SK-N-SH (cell line): Measurements from ENCODE around the gene NRARP. TPM values are rescaled to one million over a fixed set of nuclear protein-coding genes. Genes with fewer than 3 reads are reported as not detected.
"Not testable (repeated sequence)": the region's sequence is repeated elsewhere in the genome, so short reads cannot be mapped to it uniquely, and the experiment has no call there.

Source experiments
- CTCF ChIA-PET: fragments of 300-600, 350-600 bp; formaldehyde crosslinking; extraction: SDS; loops from one replicate; lab custom pipeline; 2021; lab: Yijun Ruan, JAX
- POLR2A ChIA-PET: fragments of 350-600 bp; sonication (Branson Sonifier 250); formaldehyde crosslinking; extraction: SDS; loops from one replicate; lab custom pipeline; 2020; ENCODE audit warnings: antibody characterized with exemption, inconsistent platforms; lab: Yijun Ruan, JAX
- DNase-seq: peaks from one replicate; pipeline ENCODE4 v3.0.0; 2012
- H2AFZ ChIP-seq: fragments of 200-600 bp; sonication (generic); 2 replicates; pipeline ENCODE4 v1.8.1; 2016; ENCODE audit warnings: antibody characterized with exemption, mild to moderate bottlenecking, low read depth
- H3F3A ChIP-seq: fragments of 200-600 bp; sonication (generic); replicated peaks from 2 replicates; pipeline ENCODE3; 2016; ENCODE audit warnings: antibody characterized with exemption, mild to moderate bottlenecking; ENCODE audit not compliant: insufficient read depth
- H3K27ac ChIP-seq, 2 experiments: fragments of 200-500 bp in 1 of 2; fragments of 200-600 bp in 1 of 2; sonication (Bioruptor generic) in 1 of 2; sonication (generic), shearing (Covaris generic) in 1 of 2; 2 replicates each; pipeline versions ENCODE4 v1.5.1 to v1.6.1; 2014 to 2016; ENCODE audit warnings: low read depth in 2 of 2, inconsistent platforms in 1 of 2, low read length in 1 of 2, mild to moderate bottlenecking in 1 of 2, mixed read lengths in 1 of 2
- H3K27me3 ChIP-seq: fragments of 200-600 bp; sonication (generic), shearing (Covaris generic); 2 replicates; pipeline ENCODE4 v1.6.1; 2016; ENCODE audit warnings: mixed run types; ENCODE audit not compliant: insufficient read depth
- H3K36me3 ChIP-seq, 2 experiments: fragments of 200-500 bp in 1 of 2; fragments of 200-600 bp in 1 of 2; sonication (Bioruptor generic) in 1 of 2; sonication (generic) in 1 of 2; replicated peaks in 1 of 2; 2 replicates each; pipeline versions ENCODE3 to v1.5.1; 2014 to 2016; ENCODE audit warnings: low read length in 1 of 2, mild to moderate bottlenecking in 1 of 2; ENCODE audit not compliant: insufficient read depth in 2 of 2, control insufficient read depth in 1 of 2
- H3K4me1 ChIP-seq, 2 experiments: fragments of 200-500 bp in 1 of 2; fragments of 200-600 bp in 1 of 2; sonication (Bioruptor generic) in 1 of 2; sonication (generic), shearing (Covaris generic) in 1 of 2; 2 replicates each; pipeline versions ENCODE4 v1.5.1 to v1.6.1; 2014 to 2016; ENCODE audit warnings: low read depth in 1 of 2, low read length in 1 of 2, mixed run types in 1 of 2; ENCODE audit not compliant: insufficient read depth in 2 of 2, control insufficient read depth in 1 of 2
- H3K4me2 ChIP-seq: fragments of 200-600 bp; sonication (generic), shearing (Covaris generic); 2 replicates; pipeline ENCODE4 v1.6.1; 2017; ENCODE audit warnings: mixed run types
- H3K4me3 ChIP-seq, 2 experiments: fragments of 200-500 bp in 1 of 2; fragments of 200-600 bp in 1 of 2; sonication (Bioruptor generic) in 1 of 2; sonication (generic), shearing (Covaris generic) in 1 of 2; 2 replicates each; pipeline versions ENCODE4 v1.5.1 to v1.8.1; 2014 to 2016; ENCODE audit warnings: low read depth in 2 of 2, inconsistent platforms in 1 of 2, low read length in 1 of 2, mild to moderate bottlenecking in 1 of 2, mixed read lengths in 1 of 2, moderate library complexity in 1 of 2
- H3K79me2 ChIP-seq: fragments of 200-600 bp; sonication (generic); 2 replicates; pipeline ENCODE4 v1.8.1; 2017; ENCODE audit warnings: mild to moderate bottlenecking; ENCODE audit not compliant: insufficient read depth
- H3K9ac ChIP-seq: fragments of 200-600 bp; sonication (generic); 2 replicates; pipeline ENCODE4 v1.6.1; 2017; ENCODE audit warnings: mixed run types
- H3K9me2 ChIP-seq: fragments of 200-600 bp; sonication (generic); 2 replicates; pipeline ENCODE4 v1.6.1; 2017; ENCODE audit warnings: mixed run types
- H3K9me3 ChIP-seq: fragments of 200-600 bp; sonication (generic); 2 replicates; pipeline ENCODE4 v1.6.1; 2017; ENCODE audit warnings: mixed run types, mild to moderate bottlenecking, moderate library complexity
- H4K20me1 ChIP-seq: fragments of 200-600 bp; sonication (generic); 2 replicates; pipeline ENCODE4 v1.6.1; 2017; ENCODE audit warnings: mild to moderate bottlenecking, mixed run types; ENCODE audit not compliant: insufficient read depth
- CHD2 ChIP-seq: fragments of 150-350 bp; IDR thresholded peaks from 2 replicates; pipeline ENCODE4 v1.6.1; 2018; ENCODE audit warnings: low read length; ENCODE audit not compliant: partially characterized antibody
- ELF1 ChIP-seq: IDR thresholded peaks from 2 replicates; pipeline ENCODE4 v1.4.0; 2012
- EZH2phosphoT487 ChIP-seq: fragments of 200-600 bp; sonication (generic); IDR thresholded peaks from 2 replicates; pipeline ENCODE4 v1.6.1; 2017; ENCODE audit warnings: low read depth, mixed run types, mild to moderate bottlenecking, antibody characterized with exemption, moderate library complexity, borderline replicate concordance
- FOXJ3 ChIP-seq: sonication (generic); formaldehyde crosslinking; IDR thresholded peaks from 2 replicates; pipeline ENCODE4 v1.5.1; 2020; ENCODE audit warnings: mild to moderate bottlenecking, missing genetic modification reagents
- GABPA ChIP-seq: IDR thresholded peaks from 2 replicates; pipeline ENCODE4 v1.4.0; 2012; ENCODE audit warnings: low read depth, mild to moderate bottlenecking
- GATA2 ChIP-seq: sonication (generic); formaldehyde crosslinking; IDR thresholded peaks from 2 replicates; pipeline ENCODE4 v1.5.0; 2020; ENCODE audit warnings: mild to moderate bottlenecking, missing genetic modification reagents
- MEF2A ChIP-seq: IDR thresholded peaks from 2 replicates; pipeline ENCODE4 v1.4.0; 2012; ENCODE audit warnings: low read depth, borderline replicate concordance
- MXI1 ChIP-seq: IDR thresholded peaks from 2 replicates; pipeline ENCODE4 v1.6.1; 2012; ENCODE audit warnings: mild to moderate bottlenecking, low read depth, low read length, improper control_type of control experiment
- NFIC ChIP-seq: IDR thresholded peaks from 2 replicates; pipeline ENCODE4 v1.4.0; 2012; ENCODE audit warnings: borderline replicate concordance
- POLR2AphosphoS5 ChIP-seq: IDR thresholded peaks from 2 replicates; pipeline ENCODE4 v1.6.1; 2012; ENCODE audit warnings: low read depth, low read length
- RCOR1 ChIP-seq: fragments of 150-350 bp; IDR thresholded peaks from 2 replicates; pipeline ENCODE4 v1.6.1; 2017; ENCODE audit warnings: antibody characterized with exemption, low read length
- RXRA ChIP-seq: IDR thresholded peaks from 2 replicates; pipeline ENCODE4 v1.4.0; 2012; ENCODE audit warnings: low read depth, mild to moderate bottlenecking, borderline replicate concordance
- TCF12 ChIP-seq: IDR thresholded peaks from 2 replicates; pipeline ENCODE4 v1.4.0; 2012
- TEAD4 ChIP-seq: IDR thresholded peaks from 2 replicates; pipeline ENCODE4 v1.4.0; 2012; ENCODE audit warnings: mild to moderate bottlenecking, borderline replicate concordance; ENCODE audit not compliant: insufficient read depth
- YY1 ChIP-seq: IDR thresholded peaks from 2 replicates; pipeline ENCODE4 v1.4.0; 2012; ENCODE audit warnings: low read depth, mild to moderate bottlenecking
- WGBS: methylation state at CpG from one replicate; pipeline ENCODE4 v1.1.6; 2017; ENCODE audit warnings: low lambda C conversion rate; 5-methylcytosine and 5-hydroxymethylcytosine counted together
- polyA plus RNA-seq, 3 experiments: library from polyadenylated mRNA; depleted of rRNA; stranded (reverse); fragments of >200 nt; gene quantifications; 2 replicates each; pipeline ENCODE4 v1.2.3, GENCODE V29; 2012
- TF ChIP-seq, protein P1 (sequence below): fragments of 200-600 bp; sonication (generic); IDR thresholded peaks from 2 replicates; pipeline ENCODE4 v1.6.1; 2017; ENCODE audit warnings: antibody characterized with exemption, mild to moderate bottlenecking, moderate library complexity
- TF ChIP-seq, protein P2 (sequence below): IDR thresholded peaks from 2 replicates; pipeline ENCODE4 v1.4.0; 2012; ENCODE audit warnings: low read depth, borderline replicate concordance
- TF ChIP-seq, protein P3 (sequence below): IDR thresholded peaks from 2 replicates; pipeline ENCODE4 v1.4.0; 2012; ENCODE audit warnings: low read depth, borderline replicate concordance
- TF ChIP-seq, protein P4 (sequence below): IDR thresholded peaks from 2 replicates; pipeline ENCODE4 v1.4.0; 2012; ENCODE audit warnings: low read depth
- TF ChIP-seq, protein P5 (sequence below): fragments of 150-350 bp; IDR thresholded peaks from 2 replicates; pipeline ENCODE4 v1.6.1; 2016; ENCODE audit warnings: mild to moderate bottlenecking, low read depth, low read length

Gene NRARP
- polyA plus RNA-seq, 1 of the 3 experiments (the other 2 are of a cell fraction) = 3.9 TPM

DNA sequence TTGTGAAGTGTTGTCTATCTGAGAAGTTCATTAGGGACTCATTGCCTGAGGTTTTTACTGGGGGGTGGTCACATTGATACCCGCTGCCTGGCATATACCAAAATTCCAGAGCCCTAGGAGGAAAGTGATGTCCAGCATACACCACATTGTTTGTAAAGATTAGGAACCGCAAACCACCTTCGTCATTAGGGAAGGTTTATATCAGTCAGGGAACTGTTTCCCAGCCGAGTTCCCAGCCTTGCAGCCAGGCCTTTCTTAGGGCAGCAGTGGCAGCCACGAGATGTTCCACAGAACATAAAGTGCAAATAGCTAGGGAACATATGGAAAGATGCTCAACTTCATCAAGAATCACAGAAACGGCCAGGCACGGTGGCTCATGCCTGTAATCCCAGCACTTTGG is 40.4 kb upstream of the NRARP start (continued):
- TF ChIP-seq, protein P1, sequence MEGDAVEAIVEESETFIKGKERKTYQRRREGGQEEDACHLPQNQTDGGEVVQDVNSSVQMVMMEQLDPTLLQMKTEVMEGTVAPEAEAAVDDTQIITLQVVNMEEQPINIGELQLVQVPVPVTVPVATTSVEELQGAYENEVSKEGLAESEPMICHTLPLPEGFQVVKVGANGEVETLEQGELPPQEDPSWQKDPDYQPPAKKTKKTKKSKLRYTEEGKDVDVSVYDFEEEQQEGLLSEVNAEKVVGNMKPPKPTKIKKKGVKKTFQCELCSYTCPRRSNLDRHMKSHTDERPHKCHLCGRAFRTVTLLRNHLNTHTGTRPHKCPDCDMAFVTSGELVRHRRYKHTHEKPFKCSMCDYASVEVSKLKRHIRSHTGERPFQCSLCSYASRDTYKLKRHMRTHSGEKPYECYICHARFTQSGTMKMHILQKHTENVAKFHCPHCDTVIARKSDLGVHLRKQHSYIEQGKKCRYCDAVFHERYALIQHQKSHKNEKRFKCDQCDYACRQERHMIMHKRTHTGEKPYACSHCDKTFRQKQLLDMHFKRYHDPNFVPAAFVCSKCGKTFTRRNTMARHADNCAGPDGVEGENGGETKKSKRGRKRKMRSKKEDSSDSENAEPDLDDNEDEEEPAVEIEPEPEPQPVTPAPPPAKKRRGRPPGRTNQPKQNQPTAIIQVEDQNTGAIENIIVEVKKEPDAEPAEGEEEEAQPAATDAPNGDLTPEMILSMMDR = no peak
- no peak for TF ChIP-seq RXRA

DNA sequence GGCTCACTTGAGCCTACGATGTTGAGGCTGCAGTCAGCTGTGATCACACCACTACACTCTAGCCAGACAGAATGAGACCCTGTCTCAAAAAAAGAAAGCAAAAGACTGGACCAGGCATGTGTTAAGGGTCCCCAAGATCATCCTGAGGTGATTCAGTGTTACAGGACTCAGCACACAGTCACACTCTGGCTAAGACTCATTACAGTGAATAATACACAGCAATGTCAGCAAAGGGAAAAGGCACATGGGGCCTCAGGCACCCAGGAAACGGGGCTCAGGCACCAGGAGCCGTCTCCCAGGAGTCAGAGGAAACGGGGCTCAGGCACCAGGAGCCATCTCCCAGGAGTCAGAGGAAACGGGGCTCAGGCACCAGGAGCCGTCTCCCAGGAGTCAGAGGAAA is 39.2 kb upstream of the NRARP start:
- Histone ChIP-seq H3F3A (peaks cover 3% of the 10 kb centered on the region), H3K79me2 (no peaks in the 10 kb centered on the region), H3K9me2 (no peaks in the 10 kb centered on the region), H4K20me1 (no peaks in the 10 kb centered on the region), H3K36me3 (no peaks in the 10 kb centered on the region), H3K27ac (no peak overlapping the region), H3K4me3 (no peak overlapping the region), H3K4me1 (peaks cover 0 to 11% of the 10 kb centered on the region in 2 experiments; a peak in 1 of 4 replicates), H2AFZ (no peak overlapping the region), H3K27me3 (no peaks in the 10 kb centered on the region), H3K9me3 (peaks cover 7% of the 10 kb centered on the region; the same call in 1 of the 2 replicates), H3K4me2 (no peak overlapping the region), H3K9ac (no peak overlapping the region)
- DNase-seq = no peak
- TF ChIP-seq MXI1 = no peak
- no peak for TF ChIP-seq GATA2 (CRISPR knock-in tag)
- TF ChIP-seq, protein P2, sequence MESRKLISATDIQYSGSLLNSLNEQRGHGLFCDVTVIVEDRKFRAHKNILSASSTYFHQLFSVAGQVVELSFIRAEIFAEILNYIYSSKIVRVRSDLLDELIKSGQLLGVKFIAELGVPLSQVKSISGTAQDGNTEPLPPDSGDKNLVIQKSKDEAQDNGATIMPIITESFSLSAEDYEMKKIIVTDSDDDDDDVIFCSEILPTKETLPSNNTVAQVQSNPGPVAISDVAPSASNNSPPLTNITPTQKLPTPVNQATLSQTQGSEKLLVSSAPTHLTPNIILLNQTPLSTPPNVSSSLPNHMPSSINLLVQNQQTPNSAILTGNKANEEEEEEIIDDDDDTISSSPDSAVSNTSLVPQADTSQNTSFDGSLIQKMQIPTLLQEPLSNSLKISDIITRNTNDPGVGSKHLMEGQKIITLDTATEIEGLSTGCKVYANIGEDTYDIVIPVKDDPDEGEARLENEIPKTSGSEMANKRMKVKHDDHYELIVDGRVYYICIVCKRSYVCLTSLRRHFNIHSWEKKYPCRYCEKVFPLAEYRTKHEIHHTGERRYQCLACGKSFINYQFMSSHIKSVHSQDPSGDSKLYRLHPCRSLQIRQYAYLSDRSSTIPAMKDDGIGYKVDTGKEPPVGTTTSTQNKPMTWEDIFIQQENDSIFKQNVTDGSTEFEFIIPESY = no peak
- no peak for TF ChIP-seq YY1
- TF ChIP-seq, protein P3, sequence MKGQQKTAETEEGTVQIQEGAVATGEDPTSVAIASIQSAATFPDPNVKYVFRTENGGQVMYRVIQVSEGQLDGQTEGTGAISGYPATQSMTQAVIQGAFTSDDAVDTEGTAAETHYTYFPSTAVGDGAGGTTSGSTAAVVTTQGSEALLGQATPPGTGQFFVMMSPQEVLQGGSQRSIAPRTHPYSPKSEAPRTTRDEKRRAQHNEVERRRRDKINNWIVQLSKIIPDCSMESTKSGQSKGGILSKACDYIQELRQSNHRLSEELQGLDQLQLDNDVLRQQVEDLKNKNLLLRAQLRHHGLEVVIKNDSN = no peak
- no peak for TF ChIP-seq RCOR1
- no peak for TF ChIP-seq POLR2AphosphoS5
- TF ChIP-seq TEAD4 = no peak
- TF ChIP-seq, protein P1 = no peak
- TF ChIP-seq ELF1 = no peak
- TF ChIP-seq EZH2phosphoT487 = no peak
- TF ChIP-seq, protein P4, sequence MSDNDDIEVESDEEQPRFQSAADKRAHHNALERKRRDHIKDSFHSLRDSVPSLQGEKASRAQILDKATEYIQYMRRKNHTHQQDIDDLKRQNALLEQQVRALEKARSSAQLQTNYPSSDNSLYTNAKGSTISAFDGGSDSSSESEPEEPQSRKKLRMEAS = no peak
- TF ChIP-seq NFIC = no peak
- TF ChIP-seq CHD2 = no peak
- TF ChIP-seq, protein P5, sequence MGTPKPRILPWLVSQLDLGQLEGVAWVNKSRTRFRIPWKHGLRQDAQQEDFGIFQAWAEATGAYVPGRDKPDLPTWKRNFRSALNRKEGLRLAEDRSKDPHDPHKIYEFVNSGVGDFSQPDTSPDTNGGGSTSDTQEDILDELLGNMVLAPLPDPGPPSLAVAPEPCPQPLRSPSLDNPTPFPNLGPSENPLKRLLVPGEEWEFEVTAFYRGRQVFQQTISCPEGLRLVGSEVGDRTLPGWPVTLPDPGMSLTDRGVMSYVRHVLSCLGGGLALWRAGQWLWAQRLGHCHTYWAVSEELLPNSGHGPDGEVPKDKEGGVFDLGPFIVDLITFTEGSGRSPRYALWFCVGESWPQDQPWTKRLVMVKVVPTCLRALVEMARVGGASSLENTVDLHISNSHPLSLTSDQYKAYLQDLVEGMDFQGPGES = no peak
- no peak for TF ChIP-seq TCF12
- no peak for TF ChIP-seq GABPA
- no peak for TF ChIP-seq MEF2A
- TF ChIP-seq FOXJ3 (CRISPR knock-in tag) = no peak
- WGBS = no CpG with 5 or more reads among the region's 6 CpGs
- POLR2A ChIA-PET = no interaction called here
- CTCF ChIA-PET = no interaction called here

DNA sequence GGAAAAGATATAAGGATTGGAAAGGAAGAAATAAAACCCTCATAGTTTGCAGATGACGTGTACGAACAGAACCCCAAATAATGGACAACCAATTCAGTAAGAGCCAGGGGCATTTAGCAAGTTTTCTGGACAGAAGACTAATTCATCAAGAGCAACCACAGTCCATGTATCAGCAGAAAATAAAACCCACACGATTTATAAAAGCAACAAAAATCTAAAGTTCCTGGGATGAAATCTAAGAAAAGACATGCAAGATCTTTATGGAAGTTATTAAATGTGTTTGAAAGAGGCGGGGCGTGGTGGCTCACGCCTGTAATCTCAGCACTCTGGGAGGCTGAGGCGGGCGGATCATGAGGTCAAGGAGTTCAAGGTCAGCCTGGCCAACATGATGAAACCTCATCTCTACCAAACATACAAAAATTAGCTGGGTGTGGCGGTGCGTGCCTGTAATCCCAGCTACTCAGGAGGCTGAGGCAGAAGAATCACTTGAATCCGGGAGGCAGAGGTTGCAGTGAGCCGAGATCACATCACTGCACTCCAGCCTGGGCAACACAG is 37.9 kb upstream of the NRARP start:
- POLR2A ChIA-PET, H3K36me3 ChIP-seq, H2AFZ ChIP-seq, H3K4me2 ChIP-seq, H4K20me1 ChIP-seq, H3K27me3 ChIP-seq, DNase-seq, H3K79me2 ChIP-seq, CTCF ChIA-PET, H3K9ac ChIP-seq, H3K4me3 ChIP-seq, H3F3A ChIP-seq, H3K27ac ChIP-seq, H3K9me3 ChIP-seq, H3K9me2 ChIP-seq: not testable (repeated sequence)
- 71% methylated on average over 12 of the region's 12 CpGs for WGBS
- H3K4me1 ChIP-seq = peaks cover 0 to 11% of the 10 kb centered on the region in 2 experiments; a peak in 1 of 4 replicates
